Mesothelial cell of epicardium (in vitro differentiated cells): Measurements from ENCODE around the gene DNM2. TPM values are rescaled to one million over a fixed set of nuclear protein-coding genes. Genes with fewer than 3 reads are reported as not detected.
A peak's percentile ranks its signal among the peaks of the same experiment; 100 is the strongest.

Source experiments
- DNase-seq, 2 experiments: peaks; one replicate each; pipeline ENCODE4 v3.0.0; 2021; ENCODE audit warnings: low spot score in 2 of 2; ENCODE audit not compliant: unreplicated experiment in 2 of 2
- H3K27ac Mint-ChIP-seq: 2 replicates; pipeline ENCODE4 v1.8.0; 2021; ENCODE audit warnings: mixed read lengths
- H3K27me3 Mint-ChIP-seq: 2 replicates; pipeline ENCODE4 v1.8.0; 2021; ENCODE audit warnings: low read depth, mixed read lengths
- H3K36me3 Mint-ChIP-seq: 2 replicates; pipeline ENCODE4 v1.8.0; 2021; ENCODE audit warnings: mixed read lengths
- H3K4me1 Mint-ChIP-seq: 2 replicates; pipeline ENCODE4 v1.8.0; 2021; ENCODE audit warnings: mixed read lengths
- H3K4me3 Mint-ChIP-seq: 2 replicates; pipeline ENCODE4 v1.8.0; 2021; ENCODE audit warnings: mild to moderate bottlenecking, moderate library complexity, mixed read lengths
- H3K9me3 Mint-ChIP-seq: 2 replicates; pipeline ENCODE4 v1.8.0; 2021; ENCODE audit warnings: mixed read lengths
- total RNA-seq: library from RNA; stranded (reverse); gene quantifications from 3 replicates; pipeline ENCODE4 v1.2.1, GENCODE V29; 2021
- TF ChIP-seq, protein P1 (sequence below): fragments of 200-600 bp; sonication (generic); IDR thresholded peaks from one replicate; pipeline ENCODE4 v1.5.0; 2021; ENCODE audit warnings: antibody characterized with exemption; ENCODE audit not compliant: unreplicated experiment

Gene DNM2
- total RNA-seq, 1 donor from 2014 or later = 128 TPM

DNA sequence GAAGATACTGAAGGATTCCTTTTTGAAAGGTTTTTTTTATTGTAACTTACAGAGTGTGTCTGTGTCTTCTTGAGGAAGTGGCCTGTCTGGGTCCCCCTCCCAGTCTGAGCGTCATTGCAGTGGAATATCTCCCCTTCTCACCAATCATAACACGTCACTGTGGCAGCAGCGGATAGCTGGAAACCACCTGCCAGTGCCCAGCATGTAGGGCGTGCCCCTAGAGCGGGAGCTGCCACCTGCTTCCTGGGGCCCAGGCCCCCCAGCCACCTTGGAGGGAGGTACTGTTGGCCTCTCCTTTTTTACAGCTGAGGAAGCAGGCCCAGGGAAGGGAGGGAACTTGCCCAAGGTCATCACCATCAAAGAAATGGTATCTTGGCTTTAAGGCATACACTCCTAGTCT, 4.6 kb upstream of the DNM2 start:
- no peak for DNase-seq
- no peak overlapping the region for H3K4me3 Mint-ChIP-seq
- H3K27ac Mint-ChIP-seq = no peak overlapping the region
- no peaks in the 10 kb centered on the region for H3K9me3 Mint-ChIP-seq
- peaks cover 12% of the 10 kb centered on the region for H3K36me3 Mint-ChIP-seq
- TF ChIP-seq, protein P1, sequence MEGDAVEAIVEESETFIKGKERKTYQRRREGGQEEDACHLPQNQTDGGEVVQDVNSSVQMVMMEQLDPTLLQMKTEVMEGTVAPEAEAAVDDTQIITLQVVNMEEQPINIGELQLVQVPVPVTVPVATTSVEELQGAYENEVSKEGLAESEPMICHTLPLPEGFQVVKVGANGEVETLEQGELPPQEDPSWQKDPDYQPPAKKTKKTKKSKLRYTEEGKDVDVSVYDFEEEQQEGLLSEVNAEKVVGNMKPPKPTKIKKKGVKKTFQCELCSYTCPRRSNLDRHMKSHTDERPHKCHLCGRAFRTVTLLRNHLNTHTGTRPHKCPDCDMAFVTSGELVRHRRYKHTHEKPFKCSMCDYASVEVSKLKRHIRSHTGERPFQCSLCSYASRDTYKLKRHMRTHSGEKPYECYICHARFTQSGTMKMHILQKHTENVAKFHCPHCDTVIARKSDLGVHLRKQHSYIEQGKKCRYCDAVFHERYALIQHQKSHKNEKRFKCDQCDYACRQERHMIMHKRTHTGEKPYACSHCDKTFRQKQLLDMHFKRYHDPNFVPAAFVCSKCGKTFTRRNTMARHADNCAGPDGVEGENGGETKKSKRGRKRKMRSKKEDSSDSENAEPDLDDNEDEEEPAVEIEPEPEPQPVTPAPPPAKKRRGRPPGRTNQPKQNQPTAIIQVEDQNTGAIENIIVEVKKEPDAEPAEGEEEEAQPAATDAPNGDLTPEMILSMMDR = no peak
- no peaks in the 10 kb centered on the region for H3K27me3 Mint-ChIP-seq
- peaks cover 3% of the 10 kb centered on the region for H3K4me1 Mint-ChIP-seq

DNA sequence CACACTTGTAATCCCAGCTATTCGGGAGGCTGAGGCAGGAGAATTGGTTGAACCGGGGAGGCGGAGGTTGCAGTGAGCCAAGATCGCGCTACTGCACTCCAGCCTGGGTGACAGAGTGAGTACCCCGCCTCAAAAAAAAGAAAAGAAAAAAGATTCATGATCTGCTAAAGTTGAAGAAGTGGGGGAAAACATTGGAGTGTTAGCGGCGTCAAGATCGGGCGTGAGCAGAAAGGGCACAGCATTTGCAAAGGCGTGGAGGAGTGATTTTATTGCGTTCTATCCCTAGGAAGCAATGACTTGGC, 874 bp upstream of the DNM2 start:
- Mint-ChIP-seq H3K9me3 (no peaks in the 10 kb centered on the region), H3K36me3 (peaks cover 7% of the 10 kb centered on the region), H3K27me3 (no peaks in the 10 kb centered on the region), H3K4me1 (peaks cover 13% of the 10 kb centered on the region), H3K4me3 (peak overlapping the region; percentile 71), H3K27ac (peak overlapping the region; percentile 80)
- no peak for DNase-seq
- TF ChIP-seq, protein P1 = no peak

DNA sequence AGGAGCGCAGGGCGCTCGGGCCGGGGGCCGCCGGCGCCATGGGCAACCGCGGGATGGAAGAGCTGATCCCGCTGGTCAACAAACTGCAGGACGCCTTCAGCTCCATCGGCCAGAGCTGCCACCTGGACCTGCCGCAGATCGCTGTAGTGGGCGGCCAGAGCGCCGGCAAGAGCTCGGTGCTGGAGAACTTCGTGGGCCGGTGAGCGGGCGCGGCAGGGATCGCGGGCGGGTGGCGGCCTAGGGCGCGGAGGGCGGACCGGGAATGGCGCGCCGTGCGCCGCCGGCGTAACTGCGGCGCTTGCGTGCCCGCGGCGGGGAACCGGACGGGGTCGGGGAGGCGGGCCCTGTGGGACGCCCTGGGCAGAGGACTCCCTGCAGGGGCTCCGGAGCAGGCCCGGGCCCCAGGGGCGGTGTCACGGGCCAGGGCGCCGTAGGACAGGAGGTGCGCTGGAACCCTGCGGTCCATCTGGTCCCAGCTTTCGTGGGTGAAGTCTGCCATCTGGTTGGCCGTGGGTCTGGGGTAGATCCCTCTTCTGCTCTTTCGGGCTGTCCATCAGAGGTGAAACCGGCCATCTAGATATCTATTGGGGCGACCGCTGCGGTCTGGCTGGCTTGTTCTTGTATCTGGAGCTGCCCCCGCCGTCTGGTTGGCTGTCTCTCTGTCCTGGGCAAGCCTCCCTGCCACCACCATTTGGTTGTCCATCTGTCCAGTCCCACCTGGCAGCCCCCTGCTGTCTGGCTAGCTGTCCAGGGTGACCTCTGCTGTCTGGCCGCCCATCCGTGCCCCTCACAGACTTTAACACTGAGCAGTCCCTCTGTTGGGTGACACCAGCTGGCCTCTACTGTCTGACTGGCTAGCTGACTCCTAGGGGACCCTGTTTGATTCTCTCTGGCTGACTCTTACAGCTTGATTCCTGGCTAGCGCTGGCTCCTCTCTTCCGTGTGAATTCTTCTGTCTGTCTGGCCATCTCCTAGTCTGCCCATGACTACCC, 622 bp downstream of the DNM2 start:
- Mint-ChIP-seq H3K36me3 (peaks cover 5% of the 10 kb centered on the region), H3K27me3 (no peaks in the 10 kb centered on the region), H3K4me1 (peaks cover 13% of the 10 kb centered on the region), H3K27ac (peak overlapping the region; percentile 93), H3K9me3 (no peaks in the 10 kb centered on the region), H3K4me3 (peak overlapping the region; percentile 91)
- DNase-seq = peak; percentile 43 to 70
- TF ChIP-seq, protein P1 = no peak

DNA sequence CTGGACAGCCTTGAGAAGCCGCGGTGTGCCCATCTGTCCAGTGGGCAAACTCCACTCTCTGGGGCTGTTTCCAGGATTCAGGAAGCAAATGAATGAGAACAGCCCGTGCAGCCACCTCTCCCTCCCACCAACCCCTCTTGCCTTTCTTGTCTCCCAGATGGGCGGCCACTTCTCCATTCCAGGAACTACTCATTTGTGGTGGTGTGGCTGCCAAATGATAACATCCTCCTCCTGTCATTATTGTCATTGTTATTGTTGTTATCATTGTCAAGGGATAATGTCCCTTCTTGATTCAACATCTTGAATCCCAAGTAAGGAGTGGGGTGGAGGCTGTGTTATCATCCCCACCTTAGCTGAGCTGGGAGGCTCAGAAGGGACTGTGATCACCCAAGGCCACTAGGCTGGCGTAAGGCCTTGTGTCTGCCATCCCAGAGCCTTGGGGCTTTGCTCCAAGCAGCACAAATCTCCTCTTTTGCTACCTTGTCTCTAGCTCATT, 1.6 kb downstream of the DNM2 start:
- H3K4me1 Mint-ChIP-seq = peaks cover 16% of the 10 kb centered on the region
- DNase-seq = no peak
- no peaks in the 10 kb centered on the region for H3K27me3 Mint-ChIP-seq
- H3K27ac Mint-ChIP-seq = peak overlapping the region; percentile 69
- no peaks in the 10 kb centered on the region for H3K36me3 Mint-ChIP-seq
- H3K4me3 Mint-ChIP-seq = peak overlapping the region; percentile 91
- TF ChIP-seq, protein P1 = no peak
- H3K9me3 Mint-ChIP-seq = no peaks in the 10 kb centered on the region

DNA sequence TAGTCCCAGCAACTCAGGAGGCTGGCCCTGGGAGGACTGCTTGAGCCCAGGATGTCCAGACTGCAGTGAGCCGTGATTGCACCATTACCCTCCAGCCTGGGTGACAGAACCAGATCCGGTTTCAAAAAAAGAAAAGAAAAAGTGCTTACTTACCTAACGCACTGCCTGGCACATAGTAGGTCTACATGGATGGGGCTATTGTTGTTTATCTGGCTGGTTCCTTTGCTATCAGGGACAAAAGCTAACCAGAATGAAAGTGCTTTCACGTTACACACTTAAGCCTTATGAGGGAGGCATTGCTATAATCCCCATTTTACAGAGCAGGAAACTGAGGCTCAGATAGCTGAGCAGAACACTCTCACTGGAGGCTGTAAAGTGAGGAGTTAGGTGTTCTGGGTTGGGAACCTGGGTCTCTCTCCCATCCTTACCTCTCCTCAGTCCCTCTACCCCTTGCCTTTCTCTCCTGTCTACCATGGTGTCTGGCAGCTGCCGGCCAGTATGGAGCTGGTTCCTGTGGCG, 2.8 kb downstream of the DNM2 start:
- Mint-ChIP-seq H3K27ac (no peak overlapping the region), H3K4me1 (peaks cover 19% of the 10 kb centered on the region), H3K27me3 (no peaks in the 10 kb centered on the region), H3K36me3 (no peaks in the 10 kb centered on the region), H3K4me3 (no peak overlapping the region), H3K9me3 (no peaks in the 10 kb centered on the region)
- TF ChIP-seq, protein P1 = no peak
- DNase-seq = no peak
